ENCODE measurements around the gene PXK. TPM values are rescaled to one million over a fixed set of nuclear protein-coding genes. Genes with fewer than 3 reads are reported as not detected.

Gene PXK
- total RNA-seq, 2 donors from 2014 or later, result 16.0 to 22.0 TPM

DNA sequence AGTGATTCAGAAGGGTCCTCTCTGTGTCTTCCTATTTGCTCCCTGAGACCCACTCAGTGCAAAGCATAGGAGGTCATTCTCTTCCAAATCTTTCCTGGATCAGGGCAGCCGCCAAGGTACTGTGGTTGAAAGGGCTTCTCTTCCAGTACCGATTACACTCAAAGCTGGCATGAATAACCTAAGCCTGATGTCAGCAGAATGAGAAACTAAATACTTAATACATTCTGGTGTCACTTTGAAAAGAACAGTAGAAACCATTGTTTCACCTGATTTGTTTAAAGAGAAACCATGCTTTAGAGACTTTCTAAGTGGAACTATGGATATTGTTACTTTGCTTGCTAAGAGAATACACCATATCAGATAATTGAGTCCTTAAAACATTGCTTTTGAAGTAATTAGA lies 50.8 kb downstream of the PXK start:
- Histone ChIP-seq H3K9me3 (ENCODE audit: control insufficient read depth, low read length) (no peaks in the 10 kb centered on the region), H3K9ac (ENCODE audit: extremely low read depth, low read length, poor library complexity, severe bottlenecking) (no peak overlapping the region), H3K36me3 (ENCODE audit: control insufficient read depth, insufficient read depth, low read length) (no peaks in the 10 kb centered on the region), H3K27ac (ENCODE audit: low read depth, low read length) (no peak overlapping the region), H3K27me3 (ENCODE audit: control insufficient read depth, insufficient read depth, low read length, poor library complexity, severe bottlenecking) (no peaks in the 10 kb centered on the region), H3K4me1 (ENCODE audit: control insufficient read depth, insufficient read depth, low read length) (no peaks in the 10 kb centered on the region), H3K4me3 (ENCODE audit: low read length) (no peak overlapping the region)
- TF ChIP-seq, protein P1, sequence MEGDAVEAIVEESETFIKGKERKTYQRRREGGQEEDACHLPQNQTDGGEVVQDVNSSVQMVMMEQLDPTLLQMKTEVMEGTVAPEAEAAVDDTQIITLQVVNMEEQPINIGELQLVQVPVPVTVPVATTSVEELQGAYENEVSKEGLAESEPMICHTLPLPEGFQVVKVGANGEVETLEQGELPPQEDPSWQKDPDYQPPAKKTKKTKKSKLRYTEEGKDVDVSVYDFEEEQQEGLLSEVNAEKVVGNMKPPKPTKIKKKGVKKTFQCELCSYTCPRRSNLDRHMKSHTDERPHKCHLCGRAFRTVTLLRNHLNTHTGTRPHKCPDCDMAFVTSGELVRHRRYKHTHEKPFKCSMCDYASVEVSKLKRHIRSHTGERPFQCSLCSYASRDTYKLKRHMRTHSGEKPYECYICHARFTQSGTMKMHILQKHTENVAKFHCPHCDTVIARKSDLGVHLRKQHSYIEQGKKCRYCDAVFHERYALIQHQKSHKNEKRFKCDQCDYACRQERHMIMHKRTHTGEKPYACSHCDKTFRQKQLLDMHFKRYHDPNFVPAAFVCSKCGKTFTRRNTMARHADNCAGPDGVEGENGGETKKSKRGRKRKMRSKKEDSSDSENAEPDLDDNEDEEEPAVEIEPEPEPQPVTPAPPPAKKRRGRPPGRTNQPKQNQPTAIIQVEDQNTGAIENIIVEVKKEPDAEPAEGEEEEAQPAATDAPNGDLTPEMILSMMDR (conservative IDR thresholded peaks at IDR 0.05), result no peak
- WGBS, 2 experiments (ENCODE audit: insufficient coverage in 1 of 2, insufficient read length in 1 of 2), result 96% methylated on average over 2 of the region's 2 CpGs; no CpG with 5 or more reads in 1 of the 2 experiments
- Mint-ChIP-seq H3K36me3 (ENCODE audit: low read depth) (no peaks in the 10 kb centered on the region), H3K27me3 (ENCODE audit: insufficient read depth) (no peaks in the 10 kb centered on the region), H3K4me3 (no peak overlapping the region), H3K4me1 (peaks cover 46% of the 10 kb centered on the region), H3K27ac (no peak overlapping the region), H3K9me3 (no peaks in the 10 kb centered on the region)
- no peak for DNase-seq

DNA sequence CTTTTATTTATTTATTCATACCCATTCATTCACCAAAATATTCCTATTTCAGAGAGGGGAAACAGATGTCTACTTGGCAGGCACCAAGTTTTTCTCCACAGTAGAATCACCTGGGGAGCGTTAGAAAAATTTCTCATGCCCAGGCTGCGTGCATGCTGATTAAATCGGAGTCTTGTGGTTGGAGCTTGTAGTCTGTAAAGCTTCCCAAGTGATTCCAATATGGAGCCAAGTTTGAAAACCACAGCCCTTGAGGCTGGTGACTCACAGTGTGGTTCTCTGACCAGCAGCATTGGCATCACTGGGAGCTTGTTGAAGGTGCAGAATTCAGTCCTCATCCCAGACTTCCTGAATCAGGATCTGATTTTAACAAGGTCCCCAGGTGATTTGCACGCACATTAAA lies 51.2 kb downstream of the PXK start:
- peaks cover 49% of the 10 kb centered on the region for H3K4me1 Mint-ChIP-seq
- Histone ChIP-seq H3K4me1 (ENCODE audit: control insufficient read depth, insufficient read depth, low read length) (peaks cover 3% of the 10 kb centered on the region), H3K4me3 (ENCODE audit: low read length) (no peak overlapping the region), H3K9me3 (ENCODE audit: control insufficient read depth, low read length) (no peaks in the 10 kb centered on the region), H3K36me3 (ENCODE audit: control insufficient read depth, insufficient read depth, low read length) (no peaks in the 10 kb centered on the region), H3K27me3 (ENCODE audit: control insufficient read depth, insufficient read depth, low read length, poor library complexity, severe bottlenecking) (no peaks in the 10 kb centered on the region), H3K27ac (ENCODE audit: low read depth, low read length) (no peak overlapping the region), H3K9ac (ENCODE audit: extremely low read depth, low read length, poor library complexity, severe bottlenecking) (no peak overlapping the region)
- no peak for DNase-seq
- no peaks in the 10 kb centered on the region for H3K36me3 Mint-ChIP-seq (ENCODE audit: low read depth)
- TF ChIP-seq, protein P1 (conservative IDR thresholded peaks at IDR 0.05), result no peak
- H3K27me3 Mint-ChIP-seq (ENCODE audit: insufficient read depth), result no peaks in the 10 kb centered on the region
- 96 to 98% methylated on average over 4 of the region's 4 CpGs for WGBS, 2 experiments (ENCODE audit: insufficient coverage in 1 of 2, insufficient read length in 1 of 2)
- H3K9me3 Mint-ChIP-seq, result no peaks in the 10 kb centered on the region
- no peak overlapping the region for H3K27ac Mint-ChIP-seq
- H3K4me3 Mint-ChIP-seq, result no peak overlapping the region

DNA sequence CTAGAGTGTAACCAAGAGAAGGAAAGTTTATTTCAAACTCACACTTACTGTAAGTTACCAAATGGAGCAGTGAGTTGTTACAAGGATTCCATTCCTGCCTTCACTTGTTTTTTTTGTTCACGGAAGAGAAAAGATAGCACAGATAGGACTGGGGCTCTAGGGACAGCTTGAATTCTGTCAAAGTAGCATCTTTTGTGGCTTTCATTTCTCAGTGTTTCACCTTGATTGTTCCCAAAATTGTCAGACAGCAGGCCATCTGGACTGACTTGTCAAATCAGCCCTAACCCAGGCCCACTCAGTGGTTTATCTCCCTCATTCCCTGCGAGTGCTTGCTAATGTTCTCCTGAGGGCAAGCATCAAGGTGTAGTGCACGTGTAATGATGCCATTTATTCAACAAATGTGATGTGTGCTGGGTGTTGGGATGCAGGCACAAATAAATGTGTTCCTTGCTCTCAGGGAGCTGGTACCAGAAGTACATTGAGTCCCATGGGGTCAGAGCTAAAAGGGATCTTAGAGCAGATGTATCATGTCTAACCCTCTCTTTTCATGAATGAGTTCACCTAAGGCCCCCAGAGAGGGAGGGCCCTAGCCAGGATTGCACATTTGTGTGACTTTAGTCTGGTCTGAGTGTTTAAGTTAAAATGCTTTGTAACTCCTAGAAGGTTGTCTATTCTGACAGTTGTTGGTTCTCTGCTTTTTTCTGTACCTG lies 51.8 kb downstream of the PXK start:
- Histone ChIP-seq H3K4me1 (ENCODE audit: control insufficient read depth, insufficient read depth, low read length) (peaks cover 5% of the 10 kb centered on the region), H3K27ac (ENCODE audit: low read depth, low read length) (no peak overlapping the region), H3K9ac (ENCODE audit: extremely low read depth, low read length, poor library complexity, severe bottlenecking) (no peak overlapping the region), H3K36me3 (ENCODE audit: control insufficient read depth, insufficient read depth, low read length) (no peaks in the 10 kb centered on the region), H3K4me3 (ENCODE audit: low read length) (no peak overlapping the region), H3K27me3 (ENCODE audit: control insufficient read depth, insufficient read depth, low read length, poor library complexity, severe bottlenecking) (no peaks in the 10 kb centered on the region), H3K9me3 (ENCODE audit: control insufficient read depth, low read length) (no peaks in the 10 kb centered on the region)
- no peaks in the 10 kb centered on the region for H3K27me3 Mint-ChIP-seq (ENCODE audit: insufficient read depth)
- TF ChIP-seq, protein P1 (conservative IDR thresholded peaks at IDR 0.05), result no peak
- no peaks in the 10 kb centered on the region for H3K9me3 Mint-ChIP-seq
- peak overlapping the region; percentile 7 for H3K27ac Mint-ChIP-seq
- H3K4me3 Mint-ChIP-seq, result no peak overlapping the region
- H3K4me1 Mint-ChIP-seq, result peaks cover 46% of the 10 kb centered on the region
- H3K36me3 Mint-ChIP-seq (ENCODE audit: low read depth), result no peaks in the 10 kb centered on the region
- DNase-seq, result no peak
- WGBS, 2 experiments (ENCODE audit: insufficient coverage in 1 of 2, insufficient read length in 1 of 2), result 91 to 92% methylated on average over 3 of the region's 3 CpGs

All from endodermal cell (in vitro differentiated cells).